ENCODE measurements around the gene NGLY1. TPM values are rescaled to one million over a fixed set of nuclear protein-coding genes. Genes with fewer than 3 reads are reported as not detected.

The NGLY1 gene
- total RNA-seq, 6 experiments from 2014 or later = 20.8 to 53.1 (median 21.4) TPM

DNA sequence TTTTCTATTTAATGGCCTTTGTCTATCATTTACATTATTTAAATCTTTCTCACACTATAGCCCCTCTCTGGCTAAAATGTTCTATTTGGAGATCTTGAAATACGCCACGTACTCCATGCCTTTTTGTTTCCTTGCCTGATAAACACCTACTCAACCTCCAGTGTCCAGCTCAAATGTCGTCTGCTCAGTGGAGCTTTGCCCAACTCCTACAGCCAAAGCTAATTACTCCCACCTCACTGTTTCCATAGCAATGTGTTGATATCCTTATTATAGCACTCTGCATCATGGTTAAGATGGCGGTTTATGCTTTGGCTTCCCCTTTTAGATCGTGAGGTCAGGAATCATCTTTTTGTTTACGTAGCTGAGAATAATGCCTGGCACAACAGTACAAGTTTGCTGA, 55.9 kb downstream of the NGLY1 start:
- WGBS (ENCODE audit: insufficient coverage, low coverage, low lambda C conversion rate, missing lambda C conversion rate) = 99% methylated on average over 6 of the region's 6 CpGs
- intact Hi-C loops (cut with DNase I) = no loop called here
- ATAC-seq (no peak), DNase-seq (no peak)
- H3K27me3 ChIP-seq = no peaks in the 10 kb centered on the region
- H3K9me3 ChIP-seq = no peaks in the 10 kb centered on the region
- H3K4me1 ChIP-seq = no peaks in the 10 kb centered on the region
- H3K27ac ChIP-seq = no peak overlapping the region
- H3K36me3 ChIP-seq = peaks cover 0 to 15% (median 7%) of the 10 kb centered on the region in 4 donors
- TF ChIP-seq, protein P1, sequence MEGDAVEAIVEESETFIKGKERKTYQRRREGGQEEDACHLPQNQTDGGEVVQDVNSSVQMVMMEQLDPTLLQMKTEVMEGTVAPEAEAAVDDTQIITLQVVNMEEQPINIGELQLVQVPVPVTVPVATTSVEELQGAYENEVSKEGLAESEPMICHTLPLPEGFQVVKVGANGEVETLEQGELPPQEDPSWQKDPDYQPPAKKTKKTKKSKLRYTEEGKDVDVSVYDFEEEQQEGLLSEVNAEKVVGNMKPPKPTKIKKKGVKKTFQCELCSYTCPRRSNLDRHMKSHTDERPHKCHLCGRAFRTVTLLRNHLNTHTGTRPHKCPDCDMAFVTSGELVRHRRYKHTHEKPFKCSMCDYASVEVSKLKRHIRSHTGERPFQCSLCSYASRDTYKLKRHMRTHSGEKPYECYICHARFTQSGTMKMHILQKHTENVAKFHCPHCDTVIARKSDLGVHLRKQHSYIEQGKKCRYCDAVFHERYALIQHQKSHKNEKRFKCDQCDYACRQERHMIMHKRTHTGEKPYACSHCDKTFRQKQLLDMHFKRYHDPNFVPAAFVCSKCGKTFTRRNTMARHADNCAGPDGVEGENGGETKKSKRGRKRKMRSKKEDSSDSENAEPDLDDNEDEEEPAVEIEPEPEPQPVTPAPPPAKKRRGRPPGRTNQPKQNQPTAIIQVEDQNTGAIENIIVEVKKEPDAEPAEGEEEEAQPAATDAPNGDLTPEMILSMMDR (IDR thresholded peaks at IDR 0.05) = no peak
- no peak for TF ChIP-seq POLR2A (IDR thresholded peaks at IDR 0.05)
- H3K4me3 ChIP-seq = no peak overlapping the region

DNA sequence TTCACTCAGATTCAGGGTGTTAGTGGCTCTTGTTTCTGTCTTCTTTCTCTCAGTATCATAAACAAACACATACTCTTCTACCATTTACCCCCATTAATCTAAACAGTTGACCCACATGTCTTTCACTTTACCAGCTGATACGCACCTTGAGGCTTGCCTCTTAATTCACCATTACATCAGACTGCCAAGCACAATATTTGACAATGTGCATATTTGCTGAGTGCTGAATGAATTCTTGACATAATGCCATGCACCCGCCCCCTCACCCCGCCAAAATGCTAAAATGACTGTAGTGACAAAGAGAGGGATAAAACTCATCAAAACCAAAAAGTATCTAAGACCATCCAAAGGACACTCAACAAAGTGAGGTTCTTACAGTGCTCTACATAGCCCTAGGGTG, 57.4 kb downstream of the NGLY1 start:
- DNase-seq (no peak), ATAC-seq (peak in 3 of 4 donors; percentile 28 to 82 (median 36))
- peaks cover 0 to 9% (median 4%) of the 10 kb centered on the region in 4 donors for H3K36me3 ChIP-seq
- TF ChIP-seq, protein P1 (IDR thresholded peaks at IDR 0.05) = no peak
- TF ChIP-seq POLR2A (IDR thresholded peaks at IDR 0.05) = no peak
- no peaks in the 10 kb centered on the region for H3K4me1 ChIP-seq
- H3K27ac ChIP-seq = no peak overlapping the region
- intact Hi-C loops (cut with DNase I) = no loop called here
- no peaks in the 10 kb centered on the region for H3K9me3 ChIP-seq
- no peak overlapping the region for H3K4me3 ChIP-seq
- 35% methylated on average over 3 of the region's 3 CpGs for WGBS (ENCODE audit: insufficient coverage, low coverage, low lambda C conversion rate, missing lambda C conversion rate)
- H3K27me3 ChIP-seq = no peaks in the 10 kb centered on the region

DNA sequence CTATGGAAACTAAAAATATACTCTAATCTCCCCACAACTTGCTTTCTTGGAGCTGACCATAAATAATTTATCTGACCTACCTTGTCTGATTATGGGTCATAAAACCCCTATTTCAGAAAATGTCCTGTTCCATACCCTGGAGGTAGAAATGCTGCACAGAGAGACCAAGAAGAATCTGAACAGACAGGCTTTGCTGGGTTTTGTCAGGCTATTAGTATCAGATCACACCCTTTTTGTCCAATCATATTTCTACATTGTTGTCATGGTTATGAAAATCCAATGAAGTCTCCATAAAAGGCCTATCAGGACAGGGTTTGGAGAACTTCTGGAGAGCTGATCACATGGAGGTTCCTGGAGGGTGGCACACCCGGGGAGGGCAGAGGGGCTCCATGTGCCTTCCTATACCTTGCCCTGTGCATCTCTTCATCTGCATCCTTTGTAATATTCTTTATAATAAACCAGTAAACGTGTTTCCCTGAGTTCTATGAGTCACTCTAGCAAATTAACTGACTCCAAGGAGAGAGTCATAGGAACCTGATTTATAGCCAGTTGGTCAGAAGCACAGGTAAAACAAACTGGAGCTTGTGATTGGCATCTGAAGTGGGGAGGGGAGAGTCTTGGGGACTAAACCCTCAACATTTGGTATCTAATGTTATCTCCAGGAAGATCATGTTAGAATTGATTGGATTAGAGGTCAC, 58.1 kb downstream of the NGLY1 start:
- no peak overlapping the region for H3K4me3 ChIP-seq
- no peaks in the 10 kb centered on the region for H3K27me3 ChIP-seq
- peak in 1 of 4 donors; percentile 13 for ATAC-seq
- H3K4me1 ChIP-seq = no peaks in the 10 kb centered on the region
- no peak for TF ChIP-seq POLR2A (IDR thresholded peaks at IDR 0.05)
- TF ChIP-seq, protein P1 (IDR thresholded peaks at IDR 0.05) = no peak
- no peaks in the 10 kb centered on the region for H3K9me3 ChIP-seq
- no peak for DNase-seq
- no peak overlapping the region for H3K27ac ChIP-seq
- H3K36me3 ChIP-seq = peaks cover 0 to 9% (median 4%) of the 10 kb centered on the region in 4 donors
- 100% methylated on average over 2 of the region's 2 CpGs for WGBS (ENCODE audit: insufficient coverage, low coverage, low lambda C conversion rate, missing lambda C conversion rate)
- intact Hi-C loops (cut with DNase I) = no loop called here

DNA sequence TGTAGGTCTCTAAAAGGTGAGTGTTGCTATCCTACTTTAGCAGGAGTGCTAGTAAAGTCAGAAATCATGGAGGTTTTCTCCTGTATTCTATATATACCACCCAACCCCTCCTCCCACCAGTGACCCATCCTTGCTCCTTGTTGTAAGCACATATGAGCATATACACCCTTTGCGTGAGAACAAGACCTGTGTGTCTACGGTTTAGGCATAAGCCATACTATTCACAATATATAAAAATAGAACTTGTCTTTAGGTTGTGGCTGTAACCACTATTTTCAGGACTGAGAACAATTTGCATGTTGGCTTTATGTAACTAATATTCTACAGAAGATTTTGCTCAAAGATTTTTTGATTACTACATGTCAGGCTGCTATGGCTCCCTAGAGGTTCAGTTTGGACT, 59.4 kb downstream of the NGLY1 start:
- Histone ChIP-seq H3K4me1 (no peaks in the 10 kb centered on the region), H3K27me3 (no peaks in the 10 kb centered on the region), H3K9me3 (no peaks in the 10 kb centered on the region), H3K4me3 (no peak overlapping the region), H3K27ac (no peak overlapping the region), H3K36me3 (peaks cover 0 to 11% (median 3%) of the 10 kb centered on the region in 4 donors)
- WGBS (ENCODE audit: insufficient coverage, low coverage, low lambda C conversion rate, missing lambda C conversion rate) = 92% methylated on average over 2 of the region's 2 CpGs
- TF ChIP-seq POLR2A (IDR thresholded peaks at IDR 0.05) = no peak
- TF ChIP-seq, protein P1 (IDR thresholded peaks at IDR 0.05) = no peak
- ATAC-seq (no peak), DNase-seq (no peak)
- intact Hi-C loops (cut with DNase I) = no loop called here
